ENCODE results near the gene SLC6A18. TPM values are rescaled to one million over a fixed set of nuclear protein-coding genes. Genes with fewer than 3 reads are reported as not detected.

The SLC6A18 gene, protein sequence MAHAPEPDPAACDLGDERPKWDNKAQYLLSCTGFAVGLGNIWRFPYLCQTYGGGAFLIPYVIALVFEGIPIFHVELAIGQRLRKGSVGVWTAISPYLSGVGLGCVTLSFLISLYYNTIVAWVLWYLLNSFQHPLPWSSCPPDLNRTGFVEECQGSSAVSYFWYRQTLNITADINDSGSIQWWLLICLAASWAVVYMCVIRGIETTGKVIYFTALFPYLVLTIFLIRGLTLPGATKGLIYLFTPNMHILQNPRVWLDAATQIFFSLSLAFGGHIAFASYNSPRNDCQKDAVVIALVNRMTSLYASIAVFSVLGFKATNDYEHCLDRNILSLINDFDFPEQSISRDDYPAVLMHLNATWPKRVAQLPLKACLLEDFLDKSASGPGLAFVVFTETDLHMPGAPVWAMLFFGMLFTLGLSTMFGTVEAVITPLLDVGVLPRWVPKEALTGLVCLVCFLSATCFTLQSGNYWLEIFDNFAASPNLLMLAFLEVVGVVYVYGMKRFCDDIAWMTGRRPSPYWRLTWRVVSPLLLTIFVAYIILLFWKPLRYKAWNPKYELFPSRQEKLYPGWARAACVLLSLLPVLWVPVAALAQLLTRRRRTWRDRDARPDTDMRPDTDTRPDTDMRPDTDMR
- total RNA-seq, result not detected in 2 replicates
- polyA plus RNA-seq, result 0.35 TPM in 1 of 2 replicates, not detected in the other

DNA sequence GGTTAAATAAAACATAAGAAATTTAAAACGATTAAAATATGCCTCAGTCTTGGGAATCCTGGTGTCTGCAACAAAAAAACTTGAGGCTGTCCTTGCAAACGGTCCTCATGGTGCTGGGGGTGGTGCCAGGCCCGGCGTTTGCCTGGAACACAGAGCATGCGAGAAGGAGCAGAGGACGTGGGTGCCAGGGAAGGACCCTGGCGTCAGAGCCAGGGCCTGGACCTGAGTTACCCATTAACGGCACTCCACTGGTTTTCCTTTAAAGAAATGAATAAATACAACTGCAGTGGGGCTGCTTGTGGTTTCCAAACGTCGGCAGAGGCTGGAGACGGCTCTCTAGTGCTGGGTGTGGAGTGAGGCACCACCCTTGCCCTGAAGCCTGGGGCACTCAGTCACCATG, at the start of gene SLC6A18:
SLC6A18 (plus strand) TSS at position 301 of the 400 bp plus-strand sequence; CDS start at position 398, 97 bp downstream.
- H4K20me1 ChIP-seq (ENCODE audit: insufficient read depth, poor library complexity, severe bottlenecking), result no peaks in the 10 kb centered on the region
- H3K27me3 ChIP-seq, result no peaks in the 10 kb centered on the region
- H3K36me3 ChIP-seq (replicated peaks; ENCODE audit: insufficient read depth, low read depth), result no peaks in the 10 kb centered on the region
- no peak within 1 kb of the TSS for H3K4me2 ChIP-seq
- H2AFZ ChIP-seq, result no peak within 1 kb of the TSS
- no peaks in the 10 kb centered on the region for H3K9me2 ChIP-seq (replicated peaks; ENCODE audit: insufficient read depth)
- H3K9me3 ChIP-seq (ENCODE audit: low read depth), result no peaks in the 10 kb centered on the region
- H3K79me2 ChIP-seq, result no peaks in the 10 kb centered on the region
- no peak for DNase-seq (ENCODE audit: low spot score)
- H3K27ac ChIP-seq, result no peak within 1 kb of the TSS
- WGBS (ENCODE audit: low lambda C conversion rate, missing lambda C conversion rate), result 82% methylated on average over 11 of the region's 11 CpGs
- TF ChIP-seq EZH2phosphoT487 (IDR thresholded peaks at IDR 0.05; ENCODE audit: low read depth, severe bottlenecking, unreplicated experiment), result no peak
- no peak for TF ChIP-seq EZH2 (IDR thresholded peaks at IDR 0.05; ENCODE audit: borderline replicate concordance)
- H3K4me3 ChIP-seq, result no peak within 1 kb of the TSS
- no peaks in the 10 kb centered on the region for H3K4me1 ChIP-seq (ENCODE audit: insufficient read depth)

DNA sequence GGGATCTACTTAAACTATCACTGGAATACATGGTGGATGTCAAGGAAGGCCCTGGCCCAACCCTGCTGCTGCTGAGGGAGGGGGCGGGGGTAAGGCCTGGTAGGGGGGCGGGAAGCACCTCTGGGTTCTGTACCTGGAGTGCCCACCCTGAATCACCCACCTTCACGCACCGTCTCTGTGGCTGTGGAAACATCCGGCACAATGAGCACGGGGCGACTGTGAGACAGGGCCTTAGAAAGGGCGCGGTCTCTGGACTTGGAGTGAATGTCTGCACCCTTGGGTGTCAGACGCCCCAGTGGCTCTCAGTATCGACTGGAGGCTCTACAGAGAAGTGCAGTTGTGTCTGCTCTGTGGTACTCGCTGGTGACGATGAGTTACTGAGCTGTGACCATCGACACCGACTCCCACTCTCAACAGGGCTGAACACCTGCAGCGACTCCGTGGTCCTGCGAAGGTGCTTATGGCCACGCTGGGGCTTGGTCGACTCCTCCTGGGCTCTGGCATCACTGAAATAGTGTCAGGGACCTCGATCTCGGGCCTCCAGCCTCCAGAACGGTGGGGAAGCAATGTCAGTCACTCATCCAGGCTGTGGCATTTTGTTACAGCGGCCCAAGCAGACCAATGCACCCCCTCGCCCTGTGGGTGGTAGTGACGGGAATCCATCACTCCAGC, 49.2 kb upstream of the SLC6A18 start:
- 90% methylated on average over 22 of the region's 26 CpGs for WGBS (ENCODE audit: low lambda C conversion rate, missing lambda C conversion rate)
- Histone ChIP-seq H3K9me3 (ENCODE audit: low read depth) (no peaks in the 10 kb centered on the region), H3K27me3 (no peaks in the 10 kb centered on the region), H3K9me2 (replicated peaks; ENCODE audit: insufficient read depth) (no peaks in the 10 kb centered on the region), H3K4me1 (ENCODE audit: insufficient read depth) (peaks cover 4% of the 10 kb centered on the region), H4K20me1 (ENCODE audit: insufficient read depth, poor library complexity, severe bottlenecking) (no peaks in the 10 kb centered on the region), H2AFZ (no peak overlapping the region), H3K27ac (no peak overlapping the region), H3K36me3 (replicated peaks; ENCODE audit: insufficient read depth, low read depth) (no peaks in the 10 kb centered on the region), H3K79me2 (no peaks in the 10 kb centered on the region), H3K4me3 (no peak overlapping the region), H3K4me2 (no peak overlapping the region)
- TF ChIP-seq EZH2 (IDR thresholded peaks at IDR 0.05; ENCODE audit: borderline replicate concordance) (no peak), EZH2phosphoT487 (IDR thresholded peaks at IDR 0.05; ENCODE audit: low read depth, severe bottlenecking, unreplicated experiment) (no peak)
- TF ChIP-seq, protein P1, sequence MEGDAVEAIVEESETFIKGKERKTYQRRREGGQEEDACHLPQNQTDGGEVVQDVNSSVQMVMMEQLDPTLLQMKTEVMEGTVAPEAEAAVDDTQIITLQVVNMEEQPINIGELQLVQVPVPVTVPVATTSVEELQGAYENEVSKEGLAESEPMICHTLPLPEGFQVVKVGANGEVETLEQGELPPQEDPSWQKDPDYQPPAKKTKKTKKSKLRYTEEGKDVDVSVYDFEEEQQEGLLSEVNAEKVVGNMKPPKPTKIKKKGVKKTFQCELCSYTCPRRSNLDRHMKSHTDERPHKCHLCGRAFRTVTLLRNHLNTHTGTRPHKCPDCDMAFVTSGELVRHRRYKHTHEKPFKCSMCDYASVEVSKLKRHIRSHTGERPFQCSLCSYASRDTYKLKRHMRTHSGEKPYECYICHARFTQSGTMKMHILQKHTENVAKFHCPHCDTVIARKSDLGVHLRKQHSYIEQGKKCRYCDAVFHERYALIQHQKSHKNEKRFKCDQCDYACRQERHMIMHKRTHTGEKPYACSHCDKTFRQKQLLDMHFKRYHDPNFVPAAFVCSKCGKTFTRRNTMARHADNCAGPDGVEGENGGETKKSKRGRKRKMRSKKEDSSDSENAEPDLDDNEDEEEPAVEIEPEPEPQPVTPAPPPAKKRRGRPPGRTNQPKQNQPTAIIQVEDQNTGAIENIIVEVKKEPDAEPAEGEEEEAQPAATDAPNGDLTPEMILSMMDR (IDR thresholded peaks at IDR 0.05; ENCODE audit: poor library complexity), result no peak
- DNase-seq (ENCODE audit: low spot score), result no peak

DNA sequence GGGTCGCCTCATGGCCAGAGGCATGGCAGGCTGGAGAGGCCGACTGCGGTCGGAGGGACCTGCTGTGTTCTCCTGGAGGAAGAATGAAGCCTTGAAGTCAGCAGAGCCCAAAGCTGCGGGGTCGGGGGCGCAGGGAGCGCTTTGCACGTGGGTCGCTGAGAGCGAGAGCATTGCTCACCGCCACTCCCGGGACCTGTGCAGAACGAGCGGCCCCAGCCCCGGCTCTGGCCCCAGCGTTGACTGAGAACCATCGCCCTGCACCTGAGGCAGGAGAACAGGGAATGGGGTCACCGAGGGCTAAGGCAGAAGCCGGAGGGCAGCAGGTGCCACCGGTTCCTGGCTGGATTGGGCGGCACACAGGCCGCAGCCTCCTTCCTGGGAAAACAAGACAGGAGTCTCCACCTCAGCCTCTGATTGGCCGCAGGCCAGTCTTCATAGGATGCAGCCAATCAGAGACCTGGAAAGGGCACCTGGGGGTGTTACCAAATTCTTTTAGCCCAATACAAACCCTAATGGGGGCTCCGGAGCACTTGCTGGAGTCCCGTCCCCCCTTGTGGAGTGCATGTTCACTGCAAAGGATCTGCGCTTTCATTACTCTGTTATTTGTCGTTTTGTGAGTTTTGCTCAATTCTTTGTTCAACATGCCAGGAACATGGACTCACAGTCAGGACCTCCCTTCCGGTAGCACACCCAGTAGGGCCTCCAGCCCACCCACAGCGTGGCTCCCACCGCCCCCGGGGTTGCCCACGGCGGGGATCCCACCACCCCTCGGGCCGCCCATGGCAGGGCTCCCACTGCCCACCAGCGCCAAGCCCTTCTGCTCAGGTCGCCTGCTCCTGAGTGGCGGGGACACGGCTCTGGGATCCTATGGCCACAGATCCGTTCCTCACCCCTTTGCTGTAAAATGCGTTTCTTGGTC, 48.4 kb upstream of the SLC6A18 start:
- no peak for DNase-seq (ENCODE audit: low spot score)
- 90% methylated on average over 42 of the region's 42 CpGs for WGBS (ENCODE audit: low lambda C conversion rate, missing lambda C conversion rate)
- H3K79me2 ChIP-seq, result no peaks in the 10 kb centered on the region
- no peaks in the 10 kb centered on the region for H3K27me3 ChIP-seq
- no peaks in the 10 kb centered on the region for H3K36me3 ChIP-seq (replicated peaks; ENCODE audit: insufficient read depth, low read depth)
- no peak overlapping the region for H3K27ac ChIP-seq
- no peak overlapping the region for H3K4me3 ChIP-seq
- H3K9me2 ChIP-seq (replicated peaks; ENCODE audit: insufficient read depth), result no peaks in the 10 kb centered on the region
- H3K4me1 ChIP-seq (ENCODE audit: insufficient read depth), result peaks cover 10% of the 10 kb centered on the region
- no peaks in the 10 kb centered on the region for H4K20me1 ChIP-seq (ENCODE audit: insufficient read depth, poor library complexity, severe bottlenecking)
- TF ChIP-seq EZH2phosphoT487 (IDR thresholded peaks at IDR 0.05; ENCODE audit: low read depth, severe bottlenecking, unreplicated experiment) (no peak), EZH2 (IDR thresholded peaks at IDR 0.05; ENCODE audit: borderline replicate concordance) (no peak)
- TF ChIP-seq, protein P1 (IDR thresholded peaks at IDR 0.05; ENCODE audit: poor library complexity), result no peak
- H3K9me3 ChIP-seq (ENCODE audit: low read depth), result no peaks in the 10 kb centered on the region
- no peak overlapping the region for H3K4me2 ChIP-seq
- H2AFZ ChIP-seq, result no peak overlapping the region

Measured in hepatocyte (in vitro differentiated cells).